Measurements from ENCODE around the gene NR3C1. TPM values are rescaled to one million over a fixed set of nuclear protein-coding genes. Genes with fewer than 3 reads are reported as not detected.
A peak's percentile ranks its signal among the peaks of the same experiment; 100 is the strongest.

Gene NR3C1
- total RNA-seq, 4 donors from 2014 or later = 79.2 to 92.3 (median 89.3) TPM

GRCh38 chr5:143230676-143230996 is 172.8 kb downstream of the NR3C1 start:
- Histone ChIP-seq H3K27me3 (no peaks in the 10 kb centered on the region), H3K4me1 (peaks cover 6 to 41% (median 35%) of the 10 kb centered on the region in 4 donors), H3K4me3 (no peak overlapping the region), H3K36me3 (peaks cover 0 to under 1% (median 0%) of the 10 kb centered on the region in 4 donors), H3K9me3 (no peaks in the 10 kb centered on the region), H3K27ac (replicated peaks in 1 of 4) (no peak overlapping the region)
- 92% methylated on average over 6 of the region's 6 CpGs for WGBS
- no peak for DNase-seq (ENCODE audit: extremely low spot score)
- intact Hi-C loops (cut with DNase I) = no loop called here
- TF ChIP-seq POLR2A (IDR thresholded peaks at IDR 0.05; ENCODE audit: low read depth) (no peak), POLR2AphosphoS5 (IDR thresholded peaks at IDR 0.05) (no peak), EP300 (IDR thresholded peaks at IDR 0.05) (no peak), CTCF (IDR thresholded peaks at IDR 0.05) (no peak)

- no peak for TF ChIP-seq CTCF (IDR thresholded peaks at IDR 0.05)
- no peak for TF ChIP-seq EP300 (IDR thresholded peaks at IDR 0.05)
- TF ChIP-seq POLR2A (IDR thresholded peaks at IDR 0.05; ENCODE audit: low read depth) = no peak
- no peak for TF ChIP-seq POLR2AphosphoS5 (IDR thresholded peaks at IDR 0.05)
- Histone ChIP-seq H3K27ac (replicated peaks in 1 of 4) (no peak overlapping the region), H3K36me3 (peaks cover 0 to 5% (median 0%) of the 10 kb centered on the region in 4 donors), H3K4me1 (peaks cover 6 to 41% (median 35%) of the 10 kb centered on the region in 4 donors), H3K27me3 (no peaks in the 10 kb centered on the region), H3K9me3 (no peaks in the 10 kb centered on the region), H3K4me3 (no peak overlapping the region)
- 68% methylated on average over 7 of the region's 10 CpGs for WGBS
- intact Hi-C loops (cut with DNase I) = no loop called here
- no peak for DNase-seq (ENCODE audit: extremely low spot score)
Observed at GRCh38 chr5:143229896-143230675, 173.4 kb downstream of the NR3C1 start.

GRCh38 chr5:143229426-143229895 is 174.0 kb downstream of the NR3C1 start:
- TF ChIP-seq EP300 (IDR thresholded peaks at IDR 0.05) (no peak), CTCF (IDR thresholded peaks at IDR 0.05) (no peak), POLR2AphosphoS5 (IDR thresholded peaks at IDR 0.05) (no peak), POLR2A (IDR thresholded peaks at IDR 0.05; ENCODE audit: low read depth) (no peak)
- Histone ChIP-seq H3K27ac (replicated peaks in 1 of 4) (peak overlapping the region in 1 of 4 donors; percentile 4), H3K4me1 (peaks cover 6 to 41% (median 35%) of the 10 kb centered on the region in 4 donors), H3K9me3 (no peaks in the 10 kb centered on the region), H3K27me3 (no peaks in the 10 kb centered on the region), H3K36me3 (peaks cover 0 to 11% (median 0%) of the 10 kb centered on the region in 4 donors), H3K4me3 (no peak overlapping the region)
- 85% methylated on average over 8 of the region's 8 CpGs for WGBS
- no peak for DNase-seq (ENCODE audit: extremely low spot score)
- intact Hi-C loops (cut with DNase I) = no loop called here

GRCh38 chr5:143228597-143229293 is 174.7 kb downstream of the NR3C1 start:
- WGBS = 93% methylated on average over 8 of the region's 8 CpGs
- TF ChIP-seq EP300 (IDR thresholded peaks at IDR 0.05) (no peak), POLR2A (IDR thresholded peaks at IDR 0.05; ENCODE audit: low read depth) (no peak), CTCF (IDR thresholded peaks at IDR 0.05) (no peak), POLR2AphosphoS5 (IDR thresholded peaks at IDR 0.05) (no peak)
- no peaks in the 10 kb centered on the region for H3K27me3 ChIP-seq

More at GRCh38 chr5:143228597-143229293, 174.7 kb downstream of the NR3C1 start:
- Histone ChIP-seq H3K36me3 (peaks cover 0 to 18% (median under 1%) of the 10 kb centered on the region in 4 donors), H3K27ac (replicated peaks in 1 of 4) (no peak overlapping the region), H3K4me3 (no peak overlapping the region), H3K4me1 (peaks cover 6 to 41% (median 35%) of the 10 kb centered on the region in 4 donors), H3K9me3 (no peaks in the 10 kb centered on the region)
- intact Hi-C loops (cut with DNase I) = no loop called here
- DNase-seq (ENCODE audit: extremely low spot score) = no peak

Small RNA genes lying within 50 kb of the gene (small RNA-seq; reads per million reads assigned to genes)
- 0 reads per million in 3 donors for gene AC091925.2
